ENCODE data around the gene OAT.

The OAT gene

DNA sequence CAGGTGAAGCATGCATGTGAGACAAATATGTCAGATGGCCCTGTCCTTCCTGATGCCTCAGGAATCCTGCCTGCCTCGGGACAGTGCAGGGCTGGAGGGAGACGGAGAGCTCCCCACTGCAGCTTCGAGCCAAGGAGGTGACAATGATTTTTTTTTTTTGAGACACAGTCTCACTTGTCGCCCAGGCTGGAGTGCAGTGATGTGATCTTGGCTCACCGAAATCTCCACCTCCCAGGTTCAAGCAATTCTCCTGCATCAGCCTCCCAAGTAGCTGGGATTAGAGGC is 68.8 kb downstream of the OAT start:
- TF ChIP-seq, protein P1, sequence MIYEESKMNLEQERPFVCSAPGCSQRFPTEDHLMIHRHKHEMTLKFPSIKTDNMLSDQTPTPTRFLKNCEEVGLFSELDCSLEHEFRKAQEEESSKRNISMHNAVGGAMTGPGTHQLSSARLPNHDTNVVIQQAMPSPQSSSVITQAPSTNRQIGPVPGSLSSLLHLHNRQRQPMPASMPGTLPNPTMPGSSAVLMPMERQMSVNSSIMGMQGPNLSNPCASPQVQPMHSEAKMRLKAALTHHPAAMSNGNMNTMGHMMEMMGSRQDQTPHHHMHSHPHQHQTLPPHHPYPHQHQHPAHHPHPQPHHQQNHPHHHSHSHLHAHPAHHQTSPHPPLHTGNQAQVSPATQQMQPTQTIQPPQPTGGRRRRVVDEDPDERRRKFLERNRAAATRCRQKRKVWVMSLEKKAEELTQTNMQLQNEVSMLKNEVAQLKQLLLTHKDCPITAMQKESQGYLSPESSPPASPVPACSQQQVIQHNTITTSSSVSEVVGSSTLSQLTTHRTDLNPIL (CRISPR knock-in tag; IDR thresholded peaks at IDR 0.05; ENCODE audit: low read depth), result no peak
- TF ChIP-seq, protein P2, sequence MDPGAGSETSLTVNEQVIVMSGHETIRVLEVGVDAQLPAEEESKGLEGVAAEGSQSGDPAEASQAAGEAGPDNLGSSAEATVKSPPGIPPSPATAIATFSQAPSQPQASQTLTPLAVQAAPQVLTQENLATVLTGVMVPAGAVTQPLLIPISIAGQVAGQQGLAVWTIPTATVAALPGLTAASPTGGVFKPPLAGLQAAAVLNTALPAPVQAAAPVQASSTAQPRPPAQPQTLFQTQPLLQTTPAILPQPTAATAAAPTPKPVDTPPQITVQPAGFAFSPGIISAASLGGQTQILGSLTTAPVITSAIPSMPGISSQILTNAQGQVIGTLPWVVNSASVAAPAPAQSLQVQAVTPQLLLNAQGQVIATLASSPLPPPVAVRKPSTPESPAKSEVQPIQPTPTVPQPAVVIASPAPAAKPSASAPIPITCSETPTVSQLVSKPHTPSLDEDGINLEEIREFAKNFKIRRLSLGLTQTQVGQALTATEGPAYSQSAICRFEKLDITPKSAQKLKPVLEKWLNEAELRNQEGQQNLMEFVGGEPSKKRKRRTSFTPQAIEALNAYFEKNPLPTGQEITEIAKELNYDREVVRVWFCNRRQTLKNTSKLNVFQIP (CRISPR knock-in tag; IDR thresholded peaks at IDR 0.05; ENCODE audit: borderline replicate concordance, low read depth), result no peak
- no peak for TF ChIP-seq ZFP30 (CRISPR knock-in tag; IDR thresholded peaks at IDR 0.05)
- no peak for TF ChIP-seq ZNF565 (CRISPR knock-in tag; conservative IDR thresholded peaks at IDR 0.05; ENCODE audit: low read depth)
- TF ChIP-seq ZNF70 (CRISPR knock-in tag; IDR thresholded peaks at IDR 0.05), result no peak
- TF ChIP-seq SNAI2 (CRISPR knock-in tag; IDR thresholded peaks at IDR 0.05), result no peak
- TF ChIP-seq ZNF8 (CRISPR knock-in tag; IDR thresholded peaks at IDR 0.05), result no peak
- TF ChIP-seq OSR1 (CRISPR knock-in tag; IDR thresholded peaks at IDR 0.05), result no peak
- TF ChIP-seq, protein P3, sequence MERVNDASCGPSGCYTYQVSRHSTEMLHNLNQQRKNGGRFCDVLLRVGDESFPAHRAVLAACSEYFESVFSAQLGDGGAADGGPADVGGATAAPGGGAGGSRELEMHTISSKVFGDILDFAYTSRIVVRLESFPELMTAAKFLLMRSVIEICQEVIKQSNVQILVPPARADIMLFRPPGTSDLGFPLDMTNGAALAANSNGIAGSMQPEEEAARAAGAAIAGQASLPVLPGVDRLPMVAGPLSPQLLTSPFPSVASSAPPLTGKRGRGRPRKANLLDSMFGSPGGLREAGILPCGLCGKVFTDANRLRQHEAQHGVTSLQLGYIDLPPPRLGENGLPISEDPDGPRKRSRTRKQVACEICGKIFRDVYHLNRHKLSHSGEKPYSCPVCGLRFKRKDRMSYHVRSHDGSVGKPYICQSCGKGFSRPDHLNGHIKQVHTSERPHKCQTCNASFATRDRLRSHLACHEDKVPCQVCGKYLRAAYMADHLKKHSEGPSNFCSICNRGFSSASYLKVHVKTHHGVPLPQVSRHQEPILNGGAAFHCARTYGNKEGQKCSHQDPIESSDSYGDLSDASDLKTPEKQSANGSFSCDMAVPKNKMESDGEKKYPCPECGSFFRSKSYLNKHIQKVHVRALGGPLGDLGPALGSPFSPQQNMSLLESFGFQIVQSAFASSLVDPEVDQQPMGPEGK (CRISPR knock-in tag; IDR thresholded peaks at IDR 0.05; ENCODE audit: borderline replicate concordance), result no peak
- TF ChIP-seq PPARA (CRISPR knock-in tag; IDR thresholded peaks at IDR 0.05; ENCODE audit: borderline replicate concordance), result no peak
- no peak for TF ChIP-seq ARNTL (CRISPR knock-in tag; IDR thresholded peaks at IDR 0.05; ENCODE audit: borderline replicate concordance, low read depth)
- TF ChIP-seq, protein P4, sequence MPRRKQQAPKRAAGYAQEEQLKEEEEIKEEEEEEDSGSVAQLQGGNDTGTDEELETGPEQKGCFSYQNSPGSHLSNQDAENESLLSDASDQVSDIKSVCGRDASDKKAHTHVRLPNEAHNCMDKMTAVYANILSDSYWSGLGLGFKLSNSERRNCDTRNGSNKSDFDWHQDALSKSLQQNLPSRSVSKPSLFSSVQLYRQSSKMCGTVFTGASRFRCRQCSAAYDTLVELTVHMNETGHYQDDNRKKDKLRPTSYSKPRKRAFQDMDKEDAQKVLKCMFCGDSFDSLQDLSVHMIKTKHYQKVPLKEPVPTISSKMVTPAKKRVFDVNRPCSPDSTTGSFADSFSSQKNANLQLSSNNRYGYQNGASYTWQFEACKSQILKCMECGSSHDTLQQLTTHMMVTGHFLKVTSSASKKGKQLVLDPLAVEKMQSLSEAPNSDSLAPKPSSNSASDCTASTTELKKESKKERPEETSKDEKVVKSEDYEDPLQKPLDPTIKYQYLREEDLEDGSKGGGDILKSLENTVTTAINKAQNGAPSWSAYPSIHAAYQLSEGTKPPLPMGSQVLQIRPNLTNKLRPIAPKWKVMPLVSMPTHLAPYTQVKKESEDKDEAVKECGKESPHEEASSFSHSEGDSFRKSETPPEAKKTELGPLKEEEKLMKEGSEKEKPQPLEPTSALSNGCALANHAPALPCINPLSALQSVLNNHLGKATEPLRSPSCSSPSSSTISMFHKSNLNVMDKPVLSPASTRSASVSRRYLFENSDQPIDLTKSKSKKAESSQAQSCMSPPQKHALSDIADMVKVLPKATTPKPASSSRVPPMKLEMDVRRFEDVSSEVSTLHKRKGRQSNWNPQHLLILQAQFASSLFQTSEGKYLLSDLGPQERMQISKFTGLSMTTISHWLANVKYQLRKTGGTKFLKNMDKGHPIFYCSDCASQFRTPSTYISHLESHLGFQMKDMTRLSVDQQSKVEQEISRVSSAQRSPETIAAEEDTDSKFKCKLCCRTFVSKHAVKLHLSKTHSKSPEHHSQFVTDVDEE (CRISPR knock-in tag; IDR thresholded peaks at IDR 0.05), result no peak
- TF ChIP-seq ZFP3 (CRISPR knock-in tag; IDR thresholded peaks at IDR 0.05), result no peak
- TF ChIP-seq, protein P5, sequence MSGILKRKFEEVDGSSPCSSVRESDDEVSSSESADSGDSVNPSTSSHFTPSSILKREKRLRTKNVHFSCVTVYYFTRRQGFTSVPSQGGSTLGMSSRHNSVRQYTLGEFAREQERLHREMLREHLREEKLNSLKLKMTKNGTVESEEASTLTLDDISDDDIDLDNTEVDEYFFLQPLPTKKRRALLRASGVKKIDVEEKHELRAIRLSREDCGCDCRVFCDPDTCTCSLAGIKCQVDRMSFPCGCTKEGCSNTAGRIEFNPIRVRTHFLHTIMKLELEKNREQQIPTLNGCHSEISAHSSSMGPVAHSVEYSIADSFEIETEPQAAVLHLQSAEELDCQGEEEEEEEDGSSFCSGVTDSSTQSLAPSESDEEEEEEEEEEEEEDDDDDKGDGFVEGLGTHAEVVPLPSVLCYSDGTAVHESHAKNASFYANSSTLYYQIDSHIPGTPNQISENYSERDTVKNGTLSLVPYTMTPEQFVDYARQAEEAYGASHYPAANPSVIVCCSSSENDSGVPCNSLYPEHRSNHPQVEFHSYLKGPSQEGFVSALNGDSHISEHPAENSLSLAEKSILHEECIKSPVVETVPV (CRISPR knock-in tag; IDR thresholded peaks at IDR 0.05), result no peak
- no peak for TF ChIP-seq TOX (CRISPR knock-in tag; IDR thresholded peaks at IDR 0.05; ENCODE audit: borderline replicate concordance)
- no peak for TF ChIP-seq ISL1 (CRISPR knock-in tag; IDR thresholded peaks at IDR 0.05)
- TF ChIP-seq TCF4 (CRISPR knock-in tag; IDR thresholded peaks at IDR 0.05; ENCODE audit: borderline replicate concordance), result no peak
- no peak for TF ChIP-seq CSDC2 (CRISPR knock-in tag; IDR thresholded peaks at IDR 0.05)
- no peak for ATAC-seq

DNA sequence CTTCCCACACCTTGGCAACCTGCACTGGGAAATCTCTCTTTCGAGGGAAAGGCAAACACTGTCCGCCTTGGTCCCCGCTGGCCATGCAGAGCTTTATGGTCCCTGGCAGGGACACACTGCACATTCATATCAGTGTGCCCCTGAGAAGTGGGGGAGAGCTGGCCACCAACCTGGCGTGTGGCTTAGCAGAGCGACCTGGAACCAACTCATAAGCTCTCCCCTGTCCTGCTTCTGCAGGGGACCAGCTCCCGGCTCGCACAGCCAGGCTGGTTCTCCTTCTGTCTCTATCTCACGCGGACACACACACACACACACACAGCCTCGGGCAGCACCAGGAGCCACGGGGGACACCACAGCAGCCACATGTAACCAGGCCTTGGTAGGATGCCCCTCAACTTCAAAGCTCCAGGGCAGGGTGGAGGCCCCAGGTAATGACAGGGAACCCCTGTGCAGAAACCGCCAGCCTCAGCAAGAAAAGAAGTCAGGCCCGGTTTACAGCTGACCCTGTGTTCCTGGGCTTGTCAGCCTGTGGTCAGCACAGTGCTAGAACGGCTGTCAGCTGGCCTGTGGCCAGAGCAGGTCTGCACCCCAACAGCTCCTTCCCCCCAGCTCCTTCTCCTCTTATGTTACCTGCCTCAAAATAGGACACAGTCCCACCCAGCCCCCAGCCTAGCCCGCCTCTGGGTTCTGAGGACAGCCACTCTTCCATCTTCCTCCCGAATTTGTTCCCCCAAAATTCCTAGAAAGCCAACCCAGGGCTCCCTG is 69.3 kb downstream of the OAT start:
- ATAC-seq, result no peak
- TF ChIP-seq OSR1 (CRISPR knock-in tag; IDR thresholded peaks at IDR 0.05) (no peak), ZNF8 (CRISPR knock-in tag; IDR thresholded peaks at IDR 0.05) (no peak), ESRRG (CRISPR knock-in tag; IDR thresholded peaks at IDR 0.05) (no peak), ARNTL (CRISPR knock-in tag; IDR thresholded peaks at IDR 0.05; ENCODE audit: borderline replicate concordance, low read depth) (no peak), ZFP30 (CRISPR knock-in tag; IDR thresholded peaks at IDR 0.05) (no peak), RARB (CRISPR knock-in tag; IDR thresholded peaks at IDR 0.05) (no peak), GLIS3 (CRISPR knock-in tag; IDR thresholded peaks at IDR 0.05) (no peak), CSDC2 (CRISPR knock-in tag; IDR thresholded peaks at IDR 0.05) (no peak)
- TF ChIP-seq, protein P4 (CRISPR knock-in tag; IDR thresholded peaks at IDR 0.05), result no peak
- TF ChIP-seq, protein P5 (CRISPR knock-in tag; IDR thresholded peaks at IDR 0.05), result no peak
- TF ChIP-seq, protein P3 (CRISPR knock-in tag; IDR thresholded peaks at IDR 0.05; ENCODE audit: borderline replicate concordance), result no peak

Measured in SK-N-SH treated with all-trans-retinoic acid at 6 μM for 48 hours (cell line).